Type B pancreatic cell (in vitro differentiated cells): ENCODE data around the gene EPHA1. TPM values are rescaled to one million over a fixed set of nuclear protein-coding genes. Genes with fewer than 3 reads are reported as not detected.

ENCODE experiments used
- DNase-seq: peaks from one replicate; pipeline ENCODE4 v3.0.0; 2021; ENCODE audit warnings: mixed read lengths; ENCODE audit not compliant: unreplicated experiment; ENCODE audit errors: extremely low spot score
- H3K27ac Mint-ChIP-seq: 2 replicates; pipeline ENCODE4 v1.8.0; 2021; ENCODE audit warnings: mild to moderate bottlenecking, mixed read lengths
- H3K27me3 Mint-ChIP-seq: 2 replicates; pipeline ENCODE4 v1.8.0; 2021; ENCODE audit warnings: mixed read lengths
- H3K36me3 Mint-ChIP-seq: 2 replicates; pipeline ENCODE4 v1.8.0; 2021; ENCODE audit warnings: mixed read lengths
- H3K4me1 Mint-ChIP-seq: one replicate; pipeline ENCODE4 v1.8.0; 2021; ENCODE audit warnings: mixed read lengths; ENCODE audit not compliant: unreplicated experiment
- H3K4me3 Mint-ChIP-seq: 2 replicates; pipeline ENCODE4 v1.8.0; 2021; ENCODE audit warnings: mild to moderate bottlenecking, mixed read lengths
- H3K9me3 Mint-ChIP-seq: 2 replicates; pipeline ENCODE4 v1.8.0; 2021; ENCODE audit warnings: mixed read lengths
- long read RNA-seq: library from polyadenylated mRNA; unstranded; transcript quantifications from one replicate; pipeline ENCODE4 v2.0.0, GENCODE V29; 2020
- total RNA-seq: library from RNA; stranded (reverse); gene quantifications from 2 replicates; pipeline ENCODE4 v1.2.1, GENCODE V29; 2021; ENCODE audit warnings: low replicate concordance
- TF ChIP-seq, protein P1 (sequence below): fragments of 200-600 bp; sonication (generic); conservative IDR thresholded peaks from 2 replicates; pipeline ENCODE4 v1.5.0; 2021; ENCODE audit warnings: antibody characterized with exemption, mild to moderate bottlenecking

EPHA1 gene
- 18.0 and 40.1 TPM in 2 replicates for total RNA-seq
- long read RNA-seq, partial matches to known transcripts: 6 of 8 reads
- long read RNA-seq, other reads (novel, unspliced or antisense): 2 of 8 reads

DNA sequence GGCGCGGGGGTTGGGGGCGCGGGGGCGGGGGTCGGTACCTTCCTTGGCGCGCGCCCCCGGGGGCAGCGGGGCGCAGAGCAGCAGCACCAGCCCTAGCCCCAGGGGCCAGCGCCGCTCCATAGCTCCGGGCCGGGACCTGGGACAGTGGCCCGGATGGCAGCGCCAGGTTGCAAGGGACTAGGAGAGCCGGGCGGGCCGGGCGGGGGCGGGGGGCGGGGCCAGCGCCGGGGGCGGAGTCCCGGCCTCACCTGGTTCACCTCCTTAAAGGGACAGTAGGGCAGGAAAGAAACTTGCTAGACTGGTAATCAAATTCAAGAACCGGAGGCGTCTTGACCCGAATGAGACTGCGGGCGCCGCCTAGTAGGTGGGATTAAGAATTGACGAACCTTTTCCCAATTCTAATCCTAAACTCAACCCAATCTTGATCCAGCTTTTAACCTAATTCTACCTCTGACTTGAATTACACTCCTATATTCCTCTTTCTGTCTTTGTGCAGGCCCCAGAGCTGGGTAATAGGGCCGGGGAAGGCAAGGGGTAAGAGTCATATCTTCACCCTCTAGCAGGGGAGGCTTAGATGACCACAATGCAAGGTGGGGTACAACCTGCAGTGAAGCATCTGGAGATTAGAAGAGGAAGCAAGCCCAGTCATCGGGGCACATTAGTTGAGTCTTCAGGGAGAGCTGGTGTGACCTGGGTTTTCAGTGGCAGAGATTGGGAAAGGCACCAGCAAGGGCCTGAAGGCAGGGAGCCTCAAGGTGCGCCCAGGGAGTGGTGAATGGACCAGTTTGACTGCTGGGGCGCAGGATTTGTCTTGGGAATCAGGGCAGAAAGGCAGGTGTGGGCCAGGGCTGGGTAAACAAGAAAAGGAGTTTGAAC, at the start of gene EPHA1:
Gene EPHA1, minus strand, starts transcription at position 171 of the 876 bp plus-strand sequence. Its CDS starts 51 bp downstream, at position 120.
- TF ChIP-seq, protein P1, sequence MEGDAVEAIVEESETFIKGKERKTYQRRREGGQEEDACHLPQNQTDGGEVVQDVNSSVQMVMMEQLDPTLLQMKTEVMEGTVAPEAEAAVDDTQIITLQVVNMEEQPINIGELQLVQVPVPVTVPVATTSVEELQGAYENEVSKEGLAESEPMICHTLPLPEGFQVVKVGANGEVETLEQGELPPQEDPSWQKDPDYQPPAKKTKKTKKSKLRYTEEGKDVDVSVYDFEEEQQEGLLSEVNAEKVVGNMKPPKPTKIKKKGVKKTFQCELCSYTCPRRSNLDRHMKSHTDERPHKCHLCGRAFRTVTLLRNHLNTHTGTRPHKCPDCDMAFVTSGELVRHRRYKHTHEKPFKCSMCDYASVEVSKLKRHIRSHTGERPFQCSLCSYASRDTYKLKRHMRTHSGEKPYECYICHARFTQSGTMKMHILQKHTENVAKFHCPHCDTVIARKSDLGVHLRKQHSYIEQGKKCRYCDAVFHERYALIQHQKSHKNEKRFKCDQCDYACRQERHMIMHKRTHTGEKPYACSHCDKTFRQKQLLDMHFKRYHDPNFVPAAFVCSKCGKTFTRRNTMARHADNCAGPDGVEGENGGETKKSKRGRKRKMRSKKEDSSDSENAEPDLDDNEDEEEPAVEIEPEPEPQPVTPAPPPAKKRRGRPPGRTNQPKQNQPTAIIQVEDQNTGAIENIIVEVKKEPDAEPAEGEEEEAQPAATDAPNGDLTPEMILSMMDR: peak; percentile 63
- no peak for DNase-seq
- Mint-ChIP-seq H3K4me1 (peaks cover 27% of the 10 kb centered on the region), H3K4me3 (peak within 1 kb of the TSS; percentile 90), H3K9me3 (no peaks in the 10 kb centered on the region), H3K36me3 (no peaks in the 10 kb centered on the region), H3K27me3 (peaks cover 7% of the 10 kb centered on the region), H3K27ac (peak within 1 kb of the TSS; percentile 73)

DNA sequence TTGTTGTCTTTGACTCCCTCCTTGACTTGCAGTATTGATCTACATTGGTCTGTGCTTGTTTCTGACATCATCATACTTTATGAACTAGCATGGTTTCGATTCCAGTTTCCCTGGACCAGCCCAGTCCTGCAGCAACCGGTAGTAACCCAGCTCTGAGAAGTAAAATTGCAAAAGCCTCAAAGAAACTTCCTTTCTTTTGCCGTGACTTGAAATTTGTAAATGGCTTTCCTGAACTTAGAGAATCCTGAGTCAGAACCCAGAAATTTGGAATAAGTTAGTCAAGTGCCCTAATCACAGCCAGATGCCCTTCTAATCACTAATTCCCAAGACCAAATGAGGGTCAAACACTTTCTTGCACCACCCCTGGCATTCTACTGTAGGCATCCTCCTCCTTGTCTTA, 49.6 kb upstream of the EPHA1 start:
- Mint-ChIP-seq H3K27ac (no peak overlapping the region), H3K27me3 (peaks cover 2% of the 10 kb centered on the region), H3K36me3 (no peaks in the 10 kb centered on the region), H3K4me1 (no peaks in the 10 kb centered on the region), H3K4me3 (no peak overlapping the region), H3K9me3 (peaks cover 4% of the 10 kb centered on the region)
- no peak for DNase-seq
- TF ChIP-seq, protein P1: no peak

DNA sequence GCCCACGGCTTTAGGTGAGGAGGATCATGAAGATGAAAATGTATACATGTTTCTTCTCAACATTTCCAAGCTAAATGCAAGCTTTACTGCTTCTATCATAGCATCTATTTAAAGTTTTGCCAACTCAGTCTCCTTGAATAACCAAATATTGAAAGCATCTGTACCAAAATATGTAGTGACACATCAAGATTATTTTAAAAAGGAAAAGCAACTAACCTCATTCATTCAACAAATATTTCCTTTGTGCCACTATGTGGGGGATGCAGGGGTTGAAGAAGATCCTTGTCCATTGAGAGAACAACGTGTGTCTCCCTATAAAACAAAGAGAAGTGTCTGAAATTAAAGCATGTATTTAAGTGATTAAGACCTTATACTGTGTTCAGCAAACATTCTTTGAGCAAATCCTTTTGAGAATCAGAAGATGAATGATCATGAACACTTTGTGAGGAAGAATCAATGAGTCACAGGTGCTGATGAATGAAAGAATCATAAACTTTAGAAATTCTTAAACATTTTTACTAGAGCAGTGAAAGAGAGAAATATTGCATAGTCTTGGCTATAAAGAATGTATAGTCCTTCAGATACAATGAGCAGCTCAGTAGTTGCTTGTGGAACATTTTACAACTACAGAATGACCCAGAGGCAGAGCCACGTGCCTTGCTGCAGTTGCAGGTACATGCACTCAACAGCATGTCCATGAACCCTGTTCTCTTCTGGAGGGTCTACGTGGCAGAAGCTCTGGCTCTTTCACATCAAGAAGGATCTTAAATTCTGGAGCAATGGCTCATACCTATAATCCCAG, 48.5 kb upstream of the EPHA1 start:
- H3K27me3 Mint-ChIP-seq: peaks cover 2% of the 10 kb centered on the region
- DNase-seq: no peak
- H3K4me1 Mint-ChIP-seq: no peaks in the 10 kb centered on the region
- peaks cover 4% of the 10 kb centered on the region for H3K9me3 Mint-ChIP-seq
- no peak overlapping the region for H3K27ac Mint-ChIP-seq
- TF ChIP-seq, protein P1: no peak
- H3K36me3 Mint-ChIP-seq: no peaks in the 10 kb centered on the region
- no peak overlapping the region for H3K4me3 Mint-ChIP-seq

DNA sequence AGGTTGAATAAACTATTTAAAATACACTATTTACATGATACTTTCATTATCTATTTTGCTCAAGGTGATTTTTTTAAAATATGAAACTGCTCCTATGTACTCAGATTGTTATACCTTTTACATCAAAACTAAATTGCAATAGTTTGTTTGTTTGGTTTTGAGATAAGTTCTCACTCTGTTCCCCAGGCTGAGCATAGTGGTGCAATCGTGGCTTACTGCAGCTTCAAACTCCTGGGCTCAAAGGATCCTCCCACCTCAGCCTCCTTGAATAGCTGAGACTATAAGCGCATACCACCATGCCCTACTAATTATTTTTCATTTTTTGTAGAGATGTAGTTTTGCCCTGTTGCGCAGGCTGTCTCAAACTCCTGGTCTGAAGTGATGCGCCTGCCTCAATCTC, 47.3 kb upstream of the EPHA1 start:
- Mint-ChIP-seq H3K27ac (no peak overlapping the region), H3K27me3 (peaks cover 2% of the 10 kb centered on the region), H3K36me3 (no peaks in the 10 kb centered on the region), H3K4me1 (no peaks in the 10 kb centered on the region), H3K4me3 (no peak overlapping the region), H3K9me3 (peaks cover 4% of the 10 kb centered on the region)
- no peak for DNase-seq
- TF ChIP-seq, protein P1: no peak

DNA sequence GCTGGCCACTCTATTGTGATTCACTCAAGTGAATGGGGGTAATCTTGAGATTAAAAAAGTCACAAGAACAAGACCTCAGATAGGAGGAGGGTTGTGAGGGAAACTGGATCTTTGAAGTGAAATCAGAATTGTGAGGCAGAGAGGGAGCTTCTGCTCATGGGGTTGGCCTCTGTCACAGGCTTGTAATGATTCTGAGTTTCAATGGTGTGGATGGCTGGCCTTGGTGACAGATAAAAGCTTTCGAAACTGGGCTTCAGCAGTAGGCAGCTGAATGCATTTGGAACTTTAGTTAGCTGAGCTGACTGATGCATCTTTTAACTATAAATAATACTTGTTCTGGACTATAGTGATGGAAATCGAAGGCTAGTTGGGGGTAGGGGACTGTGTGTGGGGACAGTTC, 46.8 kb upstream of the EPHA1 start:
- no peak overlapping the region for H3K4me3 Mint-ChIP-seq
- no peaks in the 10 kb centered on the region for H3K36me3 Mint-ChIP-seq

More for the DNA sequence above, 46.8 kb upstream of the EPHA1 start:
- TF ChIP-seq, protein P1: no peak
- no peak for DNase-seq
- peaks cover 2% of the 10 kb centered on the region for H3K27me3 Mint-ChIP-seq
- no peaks in the 10 kb centered on the region for H3K4me1 Mint-ChIP-seq
- H3K27ac Mint-ChIP-seq: no peak overlapping the region
- H3K9me3 Mint-ChIP-seq: peaks cover 4% of the 10 kb centered on the region
